ENCODE data around the gene VANGL1.

VANGL1 gene

DNA sequence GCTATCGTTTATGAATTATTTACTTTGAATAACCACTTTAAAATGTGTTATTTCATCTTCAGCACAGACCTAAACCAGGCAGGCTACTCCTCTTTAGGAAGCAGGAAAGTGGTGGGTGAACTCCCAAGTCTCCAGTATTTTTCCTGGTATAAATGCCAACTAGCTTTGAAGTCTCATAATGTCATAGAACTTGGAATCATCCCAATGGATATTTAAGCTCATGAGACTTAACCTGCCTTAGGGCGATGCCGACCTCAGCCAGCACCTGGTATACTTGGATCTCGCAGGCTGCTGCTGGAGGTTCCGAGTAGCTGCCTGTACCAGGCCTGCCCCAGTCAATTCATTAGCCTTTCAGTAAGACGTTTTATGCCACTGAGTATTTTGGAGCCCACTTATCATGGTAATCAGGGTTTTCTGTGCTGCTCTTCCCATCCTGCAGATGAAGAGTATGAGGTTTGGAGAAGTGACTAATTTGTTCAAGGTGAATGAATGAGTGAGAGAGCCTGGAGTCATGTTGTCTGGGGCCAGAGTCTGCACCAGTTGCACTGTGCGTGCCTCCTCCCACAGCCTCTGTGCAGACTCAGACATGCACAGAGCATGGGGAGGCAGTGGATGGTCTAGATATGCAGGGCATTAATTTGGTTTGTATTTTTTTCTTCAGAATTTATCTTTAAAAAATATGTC lies 34.9 kb downstream of the VANGL1 start:
- Histone ChIP-seq H3K4me3 (ENCODE audit: low read length) (no peak overlapping the region), H3K36me3 (ENCODE audit: control insufficient read depth, insufficient read depth, low read length) (peaks cover 3% of the 10 kb centered on the region), H3K4me1 (ENCODE audit: control insufficient read depth, insufficient read depth, low read length) (peaks cover 59% of the 10 kb centered on the region), H3K9ac (ENCODE audit: low read length) (no peak overlapping the region), H3K27ac (ENCODE audit: low read depth, low read length) (peak overlapping the region; percentile 79), H3K27me3 (ENCODE audit: control insufficient read depth, insufficient read depth, low read length) (no peaks in the 10 kb centered on the region)

DNA sequence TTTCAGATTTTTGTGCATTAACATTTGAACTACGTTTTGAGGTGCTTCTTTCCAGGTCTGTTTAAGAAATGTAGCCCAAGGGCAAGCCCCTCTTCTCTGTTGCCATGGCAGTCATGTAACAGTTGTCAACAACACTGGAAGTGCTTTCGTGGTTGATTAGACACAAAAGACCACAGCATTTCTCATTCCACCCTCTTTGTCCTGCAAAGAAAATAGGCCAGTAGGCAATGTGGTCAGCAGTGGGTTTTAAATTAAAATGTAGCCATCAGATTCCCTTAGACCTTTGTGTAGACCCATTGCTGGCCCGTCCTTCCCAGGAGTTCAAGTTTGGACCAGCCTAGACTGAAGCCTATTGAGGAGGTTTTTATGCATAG lies 35.4 kb downstream of the VANGL1 start:
- Histone ChIP-seq H3K9ac (ENCODE audit: low read length) (no peak overlapping the region), H3K4me3 (ENCODE audit: low read length) (no peak overlapping the region), H3K36me3 (ENCODE audit: control insufficient read depth, insufficient read depth, low read length) (peaks cover 3% of the 10 kb centered on the region), H3K27me3 (ENCODE audit: control insufficient read depth, insufficient read depth, low read length) (no peaks in the 10 kb centered on the region), H3K4me1 (ENCODE audit: control insufficient read depth, insufficient read depth, low read length) (peaks cover 54% of the 10 kb centered on the region), H3K27ac (ENCODE audit: low read depth, low read length) (peak overlapping the region; percentile 79)

DNA sequence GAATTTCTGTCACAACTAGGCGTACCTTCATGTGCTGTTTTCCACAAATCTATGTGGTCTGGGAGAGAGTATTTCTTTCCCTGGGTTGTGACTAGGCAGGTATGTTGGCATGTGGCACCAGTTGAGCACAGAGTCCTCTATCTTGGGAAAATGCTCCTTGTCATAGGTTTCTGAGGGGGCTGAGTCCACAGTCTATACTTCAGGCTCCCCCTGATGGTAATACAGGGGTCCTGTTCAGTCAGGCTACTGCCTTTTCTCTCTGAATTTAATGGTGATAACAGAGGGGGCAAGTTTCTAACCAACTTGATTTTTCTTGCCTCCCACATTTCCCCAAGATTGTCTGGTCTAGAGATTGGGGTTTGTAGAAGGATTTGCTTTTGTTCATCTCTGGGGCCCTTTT lies 35.8 kb downstream of the VANGL1 start:
- H3K27ac ChIP-seq (ENCODE audit: low read depth, low read length): peak overlapping the region; percentile 79
- peaks cover 50% of the 10 kb centered on the region for H3K4me1 ChIP-seq (ENCODE audit: control insufficient read depth, insufficient read depth, low read length)
- no peak overlapping the region for H3K9ac ChIP-seq (ENCODE audit: low read length)
- H3K4me3 ChIP-seq (ENCODE audit: low read length): no peak overlapping the region
- no peaks in the 10 kb centered on the region for H3K27me3 ChIP-seq (ENCODE audit: control insufficient read depth, insufficient read depth, low read length)
- peaks cover 3% of the 10 kb centered on the region for H3K36me3 ChIP-seq (ENCODE audit: control insufficient read depth, insufficient read depth, low read length)

DNA sequence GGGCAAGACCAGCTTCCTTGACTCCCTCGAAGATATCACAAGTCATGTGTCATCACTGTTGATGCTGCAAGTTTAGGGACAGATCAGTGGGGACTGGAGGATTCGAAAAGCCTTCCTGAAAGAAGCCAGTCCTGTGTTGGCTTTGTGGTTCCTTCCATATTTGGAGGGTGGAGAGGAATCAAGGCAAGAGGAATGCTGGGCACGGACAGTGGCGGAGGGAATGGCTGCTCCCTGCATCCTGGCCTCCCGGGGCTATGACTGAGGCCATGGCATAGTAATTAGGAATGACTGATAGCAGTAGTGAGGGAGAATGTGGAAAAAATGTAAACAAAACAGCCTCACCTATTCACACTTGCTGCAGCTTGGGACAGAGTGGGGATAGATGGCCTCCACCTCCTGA lies 36.4 kb downstream of the VANGL1 start:
- H3K27ac ChIP-seq (ENCODE audit: low read depth, low read length): peak overlapping the region; percentile 79

DNA sequence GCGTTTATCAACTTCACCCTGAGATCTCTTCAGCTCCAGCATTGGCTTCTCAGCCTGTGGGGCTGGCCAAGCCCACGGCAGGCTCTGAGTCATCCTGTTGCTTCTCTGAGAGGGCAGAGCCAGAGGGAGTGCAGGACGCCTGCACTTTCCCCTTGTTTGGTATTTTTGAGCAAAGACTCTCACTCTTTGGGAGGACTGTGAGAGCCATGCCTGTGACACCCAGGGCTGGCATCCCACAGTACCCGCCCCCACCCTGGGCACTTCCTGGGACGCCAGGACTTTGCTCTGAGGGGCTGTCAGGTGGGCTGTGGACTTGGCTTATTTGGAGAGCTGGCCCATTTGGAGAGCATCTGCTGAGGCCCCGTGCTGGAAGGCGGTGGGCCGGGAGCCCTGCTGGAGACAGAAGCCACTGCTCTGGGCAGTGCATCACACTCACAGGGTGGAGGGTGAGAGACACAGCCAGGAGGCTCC lies 37.4 kb downstream of the VANGL1 start:
- Histone ChIP-seq H3K4me1 (ENCODE audit: control insufficient read depth, insufficient read depth, low read length) (peaks cover 38% of the 10 kb centered on the region), H3K27me3 (ENCODE audit: control insufficient read depth, insufficient read depth, low read length) (no peaks in the 10 kb centered on the region), H3K27ac (ENCODE audit: low read depth, low read length) (peak overlapping the region; percentile 79), H3K9ac (ENCODE audit: low read length) (no peak overlapping the region), H3K4me3 (ENCODE audit: low read length) (no peak overlapping the region), H3K36me3 (ENCODE audit: control insufficient read depth, insufficient read depth, low read length) (no peaks in the 10 kb centered on the region)

More for the DNA sequence above, 36.4 kb downstream of the VANGL1 start:
- Histone ChIP-seq H3K4me3 (ENCODE audit: low read length) (peak overlapping the region; percentile 24), H3K36me3 (ENCODE audit: control insufficient read depth, insufficient read depth, low read length) (peaks cover 3% of the 10 kb centered on the region), H3K27me3 (ENCODE audit: control insufficient read depth, insufficient read depth, low read length) (no peaks in the 10 kb centered on the region), H3K4me1 (ENCODE audit: control insufficient read depth, insufficient read depth, low read length) (peaks cover 44% of the 10 kb centered on the region), H3K9ac (ENCODE audit: low read length) (no peak overlapping the region)

DNA sequence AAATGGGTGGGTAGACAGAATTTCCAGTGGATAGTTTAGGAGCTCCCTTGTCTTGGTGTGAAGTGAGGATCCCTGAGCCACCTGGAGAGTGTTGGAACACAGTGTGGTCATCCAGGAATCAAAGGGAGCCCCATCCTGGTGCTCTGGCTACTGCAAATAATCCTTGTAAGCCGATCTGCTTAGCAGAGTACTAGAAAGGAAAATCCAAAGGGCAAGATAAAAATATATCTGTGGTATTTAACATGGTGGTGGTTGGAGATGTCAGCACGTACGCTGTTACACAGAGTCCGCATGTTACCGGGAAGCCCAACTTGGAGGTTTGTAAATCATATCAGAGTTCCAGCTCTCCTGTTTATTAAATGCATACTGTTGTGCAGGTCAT lies 39.0 kb downstream of the VANGL1 start:
- H3K4me3 ChIP-seq (ENCODE audit: low read length): no peak overlapping the region
- H3K9ac ChIP-seq (ENCODE audit: low read length): no peak overlapping the region
- peaks cover 13% of the 10 kb centered on the region for H3K36me3 ChIP-seq (ENCODE audit: control insufficient read depth, insufficient read depth, low read length)
- no peaks in the 10 kb centered on the region for H3K27me3 ChIP-seq (ENCODE audit: control insufficient read depth, insufficient read depth, low read length)
- H3K27ac ChIP-seq (ENCODE audit: low read depth, low read length): peak overlapping the region; percentile 79
- H3K4me1 ChIP-seq (ENCODE audit: control insufficient read depth, insufficient read depth, low read length): peaks cover 34% of the 10 kb centered on the region

DNA sequence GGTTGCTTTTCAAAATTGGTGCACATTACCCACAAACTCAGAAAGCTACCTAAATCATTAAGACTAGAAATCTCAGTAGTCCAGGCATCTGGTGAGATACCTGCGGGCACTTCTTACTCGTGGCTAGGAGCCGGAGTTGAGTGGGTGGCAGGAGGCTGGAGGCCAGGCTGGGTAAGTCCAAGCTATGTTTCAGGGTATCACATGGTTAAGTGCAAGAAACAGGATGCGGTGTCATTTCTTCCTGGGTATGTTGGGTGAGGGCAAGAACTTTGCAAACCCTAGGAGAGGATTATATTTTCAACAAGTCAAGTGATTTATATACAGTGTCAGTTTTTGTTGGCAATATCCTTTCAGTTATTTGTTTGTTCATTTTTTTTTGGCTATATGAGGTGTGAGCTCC lies 41.0 kb downstream of the VANGL1 start:
- H3K36me3 ChIP-seq (ENCODE audit: control insufficient read depth, insufficient read depth, low read length): peaks cover 15% of the 10 kb centered on the region
- no peak overlapping the region for H3K27ac ChIP-seq (ENCODE audit: low read depth, low read length)

DNA sequence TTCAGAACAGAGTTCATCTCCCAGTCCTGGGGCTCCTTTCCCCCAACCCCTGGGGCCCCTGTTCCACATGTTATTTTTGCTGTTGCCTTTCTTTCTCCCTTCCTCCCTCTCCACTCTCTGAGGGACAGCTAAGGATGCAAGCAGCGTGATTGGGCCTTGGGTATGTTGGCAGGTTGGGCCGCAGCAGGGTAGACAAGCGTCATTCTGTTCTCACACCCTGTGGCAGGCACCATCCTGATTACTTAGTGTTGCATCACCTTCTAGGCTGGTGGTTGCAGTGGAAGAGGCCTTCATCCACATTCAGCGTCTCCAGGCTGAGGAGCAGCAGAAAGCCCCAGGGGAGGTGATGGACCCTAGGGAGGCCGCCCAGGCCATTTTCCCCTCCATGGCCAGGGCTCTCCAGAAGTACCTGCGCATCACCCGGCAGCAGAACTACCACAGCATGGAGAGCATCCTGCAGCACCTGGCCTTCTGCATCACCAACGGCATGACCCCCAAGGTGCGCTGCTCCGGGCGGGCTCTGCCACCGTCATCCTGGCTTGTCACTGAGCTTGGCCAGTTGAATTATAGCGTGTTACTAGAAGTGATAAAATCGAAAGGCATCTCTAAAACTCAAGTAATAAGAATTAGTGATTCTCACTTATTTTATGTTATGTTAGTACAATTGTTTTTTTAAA lies 43.4 kb downstream of the VANGL1 start:
- peaks cover 3% of the 10 kb centered on the region for H3K4me1 ChIP-seq (ENCODE audit: control insufficient read depth, insufficient read depth, low read length)

More for the DNA sequence above, 41.0 kb downstream of the VANGL1 start:
- Histone ChIP-seq H3K4me1 (ENCODE audit: control insufficient read depth, insufficient read depth, low read length) (peaks cover 23% of the 10 kb centered on the region), H3K27me3 (ENCODE audit: control insufficient read depth, insufficient read depth, low read length) (no peaks in the 10 kb centered on the region), H3K9ac (ENCODE audit: low read length) (no peak overlapping the region), H3K4me3 (ENCODE audit: low read length) (no peak overlapping the region)

DNA sequence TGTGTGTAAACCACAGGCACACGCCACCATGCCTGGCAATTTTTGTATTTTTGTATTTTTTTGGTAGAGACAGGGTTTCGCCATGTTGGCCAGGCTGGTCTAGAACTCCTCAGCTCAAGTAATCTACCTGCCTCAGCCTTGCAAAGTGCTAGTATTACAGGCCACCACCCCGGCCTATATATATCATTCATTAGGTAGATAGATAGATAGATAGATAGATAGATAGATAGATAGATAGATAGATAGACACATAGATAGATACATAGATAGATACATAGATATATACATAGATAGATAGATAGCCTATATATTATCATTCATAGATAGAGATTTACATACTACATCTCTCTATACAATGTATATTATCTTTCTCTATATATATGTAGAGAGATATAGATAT lies 46.0 kb downstream of the VANGL1 start:
- Histone ChIP-seq H3K27ac (ENCODE audit: low read depth, low read length) (no peak overlapping the region), H3K9ac (ENCODE audit: low read length) (no peak overlapping the region), H3K4me1 (ENCODE audit: control insufficient read depth, insufficient read depth, low read length) (no peaks in the 10 kb centered on the region), H3K36me3 (ENCODE audit: control insufficient read depth, insufficient read depth, low read length) (peaks cover 34% of the 10 kb centered on the region), H3K27me3 (ENCODE audit: control insufficient read depth, insufficient read depth, low read length) (no peaks in the 10 kb centered on the region), H3K4me3 (ENCODE audit: low read length) (no peak overlapping the region)

More for the DNA sequence above, 43.4 kb downstream of the VANGL1 start:
- H3K9ac ChIP-seq (ENCODE audit: low read length): no peak overlapping the region
- H3K36me3 ChIP-seq (ENCODE audit: control insufficient read depth, insufficient read depth, low read length): peaks cover 19% of the 10 kb centered on the region
- no peaks in the 10 kb centered on the region for H3K27me3 ChIP-seq (ENCODE audit: control insufficient read depth, insufficient read depth, low read length)
- no peak overlapping the region for H3K27ac ChIP-seq (ENCODE audit: low read depth, low read length)
- H3K4me3 ChIP-seq (ENCODE audit: low read length): no peak overlapping the region

DNA sequence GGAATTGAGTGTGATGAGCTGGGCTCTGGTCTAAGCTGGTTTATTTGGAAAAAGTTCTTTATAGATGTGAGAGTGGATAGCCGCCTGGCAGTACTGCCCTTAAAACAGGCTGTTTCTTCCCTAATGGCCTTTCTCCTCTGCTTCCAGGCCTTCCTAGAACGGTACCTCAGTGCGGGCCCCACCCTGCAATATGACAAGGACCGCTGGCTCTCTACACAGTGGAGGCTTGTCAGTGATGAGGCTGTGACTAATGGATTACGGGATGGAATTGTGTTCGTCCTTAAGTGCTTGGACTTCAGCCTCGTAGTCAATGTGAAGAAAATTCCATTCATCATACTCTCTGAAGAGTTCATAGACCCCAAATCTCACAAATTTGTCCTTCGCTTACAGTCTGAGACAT lies 49.2 kb downstream of the VANGL1 start:
- H3K36me3 ChIP-seq (ENCODE audit: control insufficient read depth, insufficient read depth, low read length): peaks cover 19% of the 10 kb centered on the region
- H3K27me3 ChIP-seq (ENCODE audit: control insufficient read depth, insufficient read depth, low read length): no peaks in the 10 kb centered on the region
- H3K9ac ChIP-seq (ENCODE audit: low read length): no peak overlapping the region
- no peaks in the 10 kb centered on the region for H3K4me1 ChIP-seq (ENCODE audit: control insufficient read depth, insufficient read depth, low read length)
- H3K27ac ChIP-seq (ENCODE audit: low read depth, low read length): no peak overlapping the region
- no peak overlapping the region for H3K4me3 ChIP-seq (ENCODE audit: low read length)

DNA sequence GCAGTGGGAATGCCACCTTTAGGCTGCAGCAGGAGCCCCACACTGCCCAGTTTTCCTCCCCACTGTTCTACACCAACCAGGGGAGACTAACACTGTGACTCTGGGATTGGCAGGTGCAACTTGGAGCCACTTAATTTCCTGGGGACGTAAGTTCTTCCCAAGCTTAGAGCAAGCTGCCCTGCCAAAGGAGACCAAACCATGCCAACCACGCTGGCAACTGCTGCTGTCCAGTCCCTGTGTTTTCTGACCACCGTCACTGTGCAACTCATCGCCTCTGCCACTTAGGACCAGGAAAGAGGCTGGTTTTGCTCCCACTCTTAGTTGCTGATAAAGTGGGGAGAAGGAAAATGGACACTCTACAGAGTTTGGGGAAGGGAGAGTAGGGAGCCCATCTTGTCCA lies 50.5 kb downstream of the VANGL1 start:
- Histone ChIP-seq H3K9ac (ENCODE audit: low read length) (no peak overlapping the region), H3K4me3 (ENCODE audit: low read length) (no peak overlapping the region), H3K27me3 (ENCODE audit: control insufficient read depth, insufficient read depth, low read length) (no peaks in the 10 kb centered on the region), H3K27ac (ENCODE audit: low read depth, low read length) (no peak overlapping the region), H3K36me3 (ENCODE audit: control insufficient read depth, insufficient read depth, low read length) (peaks cover 19% of the 10 kb centered on the region), H3K4me1 (ENCODE audit: control insufficient read depth, insufficient read depth, low read length) (no peaks in the 10 kb centered on the region)

DNA sequence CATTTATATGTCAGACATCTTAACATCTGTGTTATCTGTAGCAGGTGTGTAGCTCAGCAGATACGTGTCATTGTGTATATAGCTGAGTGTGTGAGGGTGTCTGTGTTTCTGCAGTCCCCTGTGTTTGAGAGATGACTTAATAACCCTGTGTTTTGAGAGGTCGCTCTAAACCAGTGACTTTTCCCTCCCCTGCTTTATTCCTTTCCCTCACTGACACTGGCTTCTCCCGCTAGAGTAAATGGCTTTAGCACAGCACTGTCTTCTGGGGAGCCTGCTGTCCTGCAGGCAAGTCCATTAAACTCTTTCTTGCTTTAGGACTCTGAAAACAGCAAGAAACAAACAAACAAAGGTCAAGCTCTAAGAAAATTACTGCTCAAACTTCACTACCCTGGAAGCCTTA lies 53.0 kb downstream of the VANGL1 start:
- Histone ChIP-seq H3K4me1 (ENCODE audit: control insufficient read depth, insufficient read depth, low read length) (no peaks in the 10 kb centered on the region), H3K4me3 (ENCODE audit: low read length) (no peak overlapping the region), H3K27ac (ENCODE audit: low read depth, low read length) (no peak overlapping the region), H3K9ac (ENCODE audit: low read length) (no peak overlapping the region), H3K27me3 (ENCODE audit: control insufficient read depth, insufficient read depth, low read length) (no peaks in the 10 kb centered on the region), H3K36me3 (ENCODE audit: control insufficient read depth, insufficient read depth, low read length) (peaks cover 18% of the 10 kb centered on the region)

DNA sequence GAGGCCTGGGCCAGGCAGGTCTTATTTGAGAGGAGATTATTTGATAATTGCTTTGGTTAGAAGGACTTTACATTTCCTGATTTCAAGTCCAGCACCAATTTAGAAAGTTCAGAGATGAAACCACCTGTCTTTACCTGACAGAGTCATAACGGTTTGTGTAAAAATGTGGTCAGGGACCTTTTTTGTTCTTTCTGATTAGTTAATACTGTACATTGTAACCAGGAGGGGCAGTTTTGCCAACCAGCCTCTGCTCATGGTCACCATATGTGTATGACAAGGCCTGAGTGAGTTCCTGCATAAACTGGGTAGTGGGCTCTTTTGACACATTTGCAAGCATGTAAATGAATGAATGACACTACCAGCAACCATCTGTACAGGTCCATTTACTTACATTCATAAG lies 55.8 kb downstream of the VANGL1 start:
- Histone ChIP-seq H3K4me3 (ENCODE audit: low read length) (no peak overlapping the region), H3K4me1 (ENCODE audit: control insufficient read depth, insufficient read depth, low read length) (no peaks in the 10 kb centered on the region), H3K9ac (ENCODE audit: low read length) (no peak overlapping the region)

More for the DNA sequence above, 55.8 kb downstream of the VANGL1 start:
- Histone ChIP-seq H3K36me3 (ENCODE audit: control insufficient read depth, insufficient read depth, low read length) (peaks cover under 1% of the 10 kb centered on the region), H3K27ac (ENCODE audit: low read depth, low read length) (no peak overlapping the region), H3K27me3 (ENCODE audit: control insufficient read depth, insufficient read depth, low read length) (no peaks in the 10 kb centered on the region)
